HG03039 (cell line): Measurements from ENCODE around the gene ADAM12.
"Not testable (repeated sequence)": the region's sequence is repeated elsewhere in the genome, so short reads cannot be mapped to it uniquely, and the experiment has no call there.

ENCODE experiments used
- ATAC-seq: cut with Tn5 transposase; IDR thresholded peaks from one replicate; pipeline ENCODE4 v1.9.1; 2021; ENCODE audit warnings: mild to moderate bottlenecking, moderate library complexity; ENCODE audit not compliant: unreplicated experiment

Gene ADAM12

DNA sequence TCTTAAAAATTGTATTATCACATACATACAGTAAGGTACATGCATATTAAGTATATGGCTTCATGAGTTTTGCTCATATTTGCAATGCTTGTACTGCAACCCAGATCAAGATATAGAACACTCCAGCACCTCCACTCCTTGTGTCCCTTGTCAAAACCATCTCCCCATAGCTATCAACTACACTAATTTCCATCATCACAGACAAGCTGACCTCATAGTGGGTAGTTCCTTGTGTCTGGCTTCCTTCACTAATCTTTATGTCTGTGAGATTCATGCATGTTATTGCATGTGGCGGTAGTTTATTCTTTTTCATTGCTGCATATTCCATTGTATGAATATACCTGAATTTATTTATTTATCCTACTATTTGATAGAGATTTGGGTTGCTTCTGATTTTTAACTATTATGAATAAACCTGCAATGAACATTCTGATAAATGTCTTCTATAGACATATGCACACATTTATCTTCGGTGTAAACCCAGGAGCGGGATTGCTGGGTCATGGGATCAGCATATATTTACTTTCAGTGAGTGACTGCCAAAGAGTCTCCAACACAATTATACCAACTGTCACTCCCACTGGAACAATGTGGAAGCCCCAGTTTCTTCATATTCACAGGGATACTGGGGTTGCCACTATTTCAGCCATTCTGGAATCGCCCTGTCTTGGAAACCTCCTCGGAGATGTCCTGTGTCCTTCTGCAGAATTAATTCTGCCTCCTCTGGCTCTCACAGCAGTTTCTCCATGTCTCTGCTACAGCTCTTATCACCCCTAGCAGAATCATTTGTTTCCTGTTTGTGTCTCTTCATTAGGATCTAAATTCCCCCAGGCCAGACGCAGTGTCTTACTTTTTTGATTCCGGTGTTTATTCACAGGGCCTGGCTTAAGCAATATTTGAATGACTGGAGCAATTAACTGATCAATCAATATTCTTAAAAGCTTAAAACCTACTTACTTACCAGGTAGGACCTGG is 14.7 kb upstream of the ADAM12 start:
- no peak for ATAC-seq

DNA sequence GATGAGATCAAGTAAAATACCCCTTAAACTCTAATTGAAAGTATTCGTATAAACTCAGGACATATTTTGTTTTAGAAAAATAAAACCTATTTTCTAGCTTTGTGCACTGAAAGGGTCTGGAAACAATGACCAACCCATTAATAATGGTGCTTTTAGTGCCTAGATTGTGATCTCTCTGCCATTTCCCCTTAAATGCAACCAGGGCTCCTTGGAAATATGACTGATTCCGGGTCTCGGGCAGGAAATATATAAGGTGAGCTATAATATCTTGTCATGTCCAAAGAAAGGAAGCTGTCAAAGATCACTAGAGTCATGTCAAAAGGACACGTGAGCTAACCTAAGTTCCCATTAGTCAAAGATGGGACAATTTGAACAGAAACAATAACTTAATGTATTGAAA is 12.4 kb upstream of the ADAM12 start:
- no peak for ATAC-seq

DNA sequence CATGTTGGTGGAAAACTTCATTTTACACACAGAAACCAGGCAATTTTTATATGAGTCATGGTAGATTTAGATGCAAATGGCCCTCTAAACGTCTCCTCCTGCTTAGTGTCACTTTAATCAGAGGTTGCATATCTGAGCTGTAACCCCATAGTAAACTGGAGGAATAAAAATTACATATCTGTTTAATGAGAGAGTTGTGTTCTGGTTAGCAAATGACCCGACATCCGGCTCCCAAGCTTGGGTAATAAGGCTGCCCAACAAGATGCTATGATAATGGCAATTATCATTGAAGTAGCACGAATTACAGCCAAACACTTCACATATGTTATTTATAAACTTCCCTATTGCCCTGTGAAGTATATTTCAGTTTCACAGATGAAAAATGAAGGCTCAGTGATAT is 10.6 kb upstream of the ADAM12 start:
- ATAC-seq, result no peak

DNA sequence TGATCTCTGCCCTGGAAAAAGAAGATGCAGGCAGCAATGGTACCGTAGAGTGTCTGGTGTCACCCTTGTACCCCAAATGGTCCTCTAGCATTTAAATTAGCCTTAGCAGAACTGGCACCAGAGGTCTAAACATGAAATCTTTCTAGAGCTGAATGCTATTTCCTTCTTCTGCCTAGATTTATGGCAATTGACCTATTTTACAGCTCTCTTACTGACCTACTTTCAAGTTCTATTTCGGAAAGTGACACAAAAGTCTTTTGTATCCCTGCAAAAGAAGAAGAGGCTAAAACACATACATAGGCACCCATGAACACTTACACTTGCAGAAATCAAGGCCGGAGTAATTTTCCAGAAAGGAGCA is 10.1 kb upstream of the ADAM12 start:
- ATAC-seq, result no peak

DNA sequence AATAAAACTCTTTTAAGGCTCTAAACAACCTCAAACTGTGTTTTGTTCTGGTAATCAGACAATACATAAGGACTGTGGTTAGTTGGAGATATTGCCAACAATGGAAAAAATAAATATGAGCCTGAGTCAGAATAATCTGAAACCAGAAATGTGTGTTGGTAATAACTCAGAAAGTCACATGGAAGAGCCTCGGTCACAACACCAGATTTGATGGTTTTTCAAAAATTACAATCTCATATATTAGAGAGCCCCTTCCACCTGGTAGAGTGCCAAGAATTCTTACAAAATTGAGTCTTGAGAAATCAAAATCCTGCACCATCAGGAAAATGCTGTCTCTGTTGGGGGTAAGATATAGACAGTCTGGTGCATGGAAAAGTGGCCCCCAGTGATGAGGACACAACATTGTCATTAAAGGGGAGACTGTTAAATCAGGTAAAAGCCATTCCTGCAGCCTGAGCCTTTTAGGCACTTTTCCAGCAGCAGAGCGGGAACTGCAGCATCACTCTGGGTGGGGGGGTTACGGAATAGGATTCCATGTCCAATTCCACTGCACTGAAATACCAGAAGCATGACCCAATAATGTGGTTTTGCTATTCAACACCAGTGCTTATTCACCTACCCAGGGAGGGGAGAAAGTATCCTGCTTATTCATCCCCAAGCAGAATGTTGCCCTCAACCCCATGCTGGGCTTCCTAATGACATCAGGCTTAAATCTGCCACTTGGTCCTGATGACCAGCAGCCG is 9.5 kb upstream of the ADAM12 start:
- ATAC-seq, result no peak

DNA sequence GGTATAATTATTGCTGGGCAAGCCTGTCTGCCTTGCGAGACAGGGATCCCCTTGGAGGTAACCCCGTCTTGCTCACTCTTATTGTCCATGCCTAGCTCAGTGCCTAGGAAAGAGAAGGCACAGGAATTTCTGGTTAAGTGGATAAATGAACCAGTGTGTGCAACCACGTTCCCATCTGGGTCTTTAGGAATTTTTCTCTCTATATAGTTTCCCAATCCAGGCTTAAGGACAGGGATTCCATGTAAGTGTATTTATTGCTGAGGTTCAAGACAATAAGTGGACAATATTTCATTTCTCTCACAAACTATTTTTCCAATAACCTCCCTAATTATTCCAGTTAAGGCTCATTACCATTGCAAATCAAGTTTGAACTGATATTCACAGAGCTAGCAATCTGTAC is 8.9 kb upstream of the ADAM12 start:
- ATAC-seq, result no peak

DNA sequence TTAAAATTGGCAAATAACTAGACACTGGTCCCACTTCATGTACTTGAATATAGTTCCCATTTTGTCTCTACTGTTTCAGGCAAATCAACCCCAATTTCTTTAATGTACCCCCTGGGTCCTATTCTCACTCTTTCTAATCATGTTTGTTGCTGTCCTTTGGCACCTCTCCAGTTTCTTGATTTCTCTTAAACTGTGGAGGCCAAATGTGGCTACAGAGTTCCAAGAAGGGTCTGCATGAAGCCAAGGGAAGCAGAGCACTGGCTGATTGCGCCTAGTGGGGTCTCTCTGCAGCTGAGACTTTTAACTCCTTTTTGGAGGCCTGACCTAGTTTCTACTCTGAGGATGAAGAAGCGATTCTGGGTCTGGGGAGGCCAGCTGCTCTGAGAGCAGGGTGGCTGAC is 6.7 kb upstream of the ADAM12 start:
- ATAC-seq, result no peak

DNA sequence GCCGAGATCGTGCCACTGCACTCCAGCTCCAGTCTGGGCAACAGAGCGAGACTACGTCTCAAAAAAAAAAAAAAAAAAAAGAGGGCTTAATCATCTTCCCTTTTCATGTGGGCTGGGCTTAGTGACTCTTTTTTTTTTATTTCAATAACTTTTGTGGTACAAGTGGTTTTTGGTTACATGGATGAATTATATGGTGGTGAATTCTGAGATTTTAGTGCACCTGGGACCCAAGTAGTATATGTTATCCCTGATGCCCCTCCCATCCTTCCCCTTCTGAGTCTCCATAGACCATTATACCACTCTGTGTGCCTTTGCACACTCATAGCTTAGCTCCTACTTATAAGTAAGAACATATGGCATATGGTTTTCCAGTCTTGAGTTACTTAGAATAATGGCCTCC is 4.8 kb upstream of the ADAM12 start:
- ATAC-seq, result no peak

DNA sequence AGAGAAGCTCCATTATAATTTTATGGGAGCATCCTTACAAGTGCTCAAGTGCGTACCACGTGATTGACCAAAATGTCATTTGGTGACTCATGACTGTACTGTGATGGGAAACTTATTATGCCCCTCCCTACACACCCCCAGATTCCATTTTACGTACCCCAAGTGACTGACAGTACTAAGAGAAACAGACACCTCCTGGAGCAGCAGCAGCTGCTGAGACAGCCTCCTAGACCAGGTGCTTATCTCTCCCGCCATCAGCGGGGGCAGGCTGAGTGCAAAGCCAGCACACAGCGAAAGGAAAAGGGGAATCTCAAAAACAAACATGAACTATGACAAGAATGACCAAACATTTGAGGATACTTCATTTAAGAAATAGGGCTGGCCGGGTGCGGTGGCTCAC is 4.2 kb upstream of the ADAM12 start:
- no peak for ATAC-seq

DNA sequence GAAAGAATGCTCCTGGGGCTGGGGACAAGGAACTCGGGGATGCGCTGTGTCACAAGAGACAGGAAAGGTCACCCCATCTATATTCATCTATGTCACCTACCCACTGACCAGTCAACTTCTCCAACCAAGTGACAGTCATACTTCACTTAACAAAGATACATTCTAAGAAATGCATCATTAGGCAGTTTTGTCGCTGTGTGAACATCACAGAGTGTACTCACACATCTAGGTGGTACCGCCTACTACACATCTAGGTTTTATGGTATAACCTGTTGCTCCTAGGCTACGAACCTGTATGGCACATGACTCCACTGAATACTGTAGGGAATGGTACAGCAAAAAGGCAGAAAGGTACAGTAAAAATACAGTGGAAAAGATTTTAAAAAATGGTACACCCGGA is 3.8 kb upstream of the ADAM12 start:
- ATAC-seq, result no peak

DNA sequence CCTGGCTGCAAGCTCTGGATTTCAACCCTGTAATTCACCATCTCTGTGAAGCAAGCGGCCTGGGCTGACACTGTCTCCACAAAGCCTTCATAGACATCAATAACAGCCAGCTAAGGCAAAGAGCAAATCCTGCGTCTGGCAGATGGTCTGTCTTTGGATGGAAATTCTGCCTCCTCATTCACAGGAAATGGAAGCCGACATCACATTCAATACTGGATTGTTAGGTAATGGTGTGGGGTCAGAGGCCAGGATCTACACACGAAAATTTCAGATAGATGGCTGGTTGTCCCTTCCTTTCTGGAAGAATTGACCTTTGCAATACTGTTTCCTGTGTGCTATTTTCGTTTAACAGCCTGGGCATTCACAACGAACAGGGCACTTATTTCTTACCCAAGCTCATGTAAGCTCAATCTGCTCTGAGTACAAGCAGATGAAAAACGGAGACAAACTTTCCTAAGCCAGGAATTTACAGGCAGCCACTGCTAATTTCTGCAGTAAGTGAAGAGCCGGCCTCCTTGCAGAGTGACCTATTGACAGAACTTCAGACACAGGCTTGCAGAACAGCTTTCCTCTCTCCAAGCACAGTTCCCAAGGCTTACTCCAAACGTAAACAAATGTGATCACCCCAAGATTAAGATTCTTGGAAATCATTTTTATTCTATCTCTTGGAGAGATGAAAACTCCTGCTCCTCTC is 3.1 kb upstream of the ADAM12 start:
- no peak for ATAC-seq

DNA sequence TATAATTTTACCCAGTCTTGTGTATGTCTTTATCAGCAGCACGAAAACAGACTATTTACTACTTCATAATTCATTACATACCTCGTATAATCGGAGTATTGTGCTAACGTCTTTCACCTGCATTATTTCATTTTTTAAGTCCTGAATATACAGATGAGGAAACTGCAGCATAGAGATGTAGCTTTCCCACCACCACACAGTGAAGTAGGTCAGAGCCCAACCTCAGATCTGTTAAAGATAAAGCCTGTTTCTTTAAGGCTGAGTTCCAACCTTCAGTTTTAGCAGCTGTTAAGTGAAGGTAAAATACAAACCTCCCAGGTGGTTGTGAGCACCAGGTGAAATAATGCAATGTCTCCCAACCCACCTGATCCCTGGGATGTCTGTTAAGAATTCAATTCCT is 2.0 kb upstream of the ADAM12 start:
- ATAC-seq, result no peak

DNA sequence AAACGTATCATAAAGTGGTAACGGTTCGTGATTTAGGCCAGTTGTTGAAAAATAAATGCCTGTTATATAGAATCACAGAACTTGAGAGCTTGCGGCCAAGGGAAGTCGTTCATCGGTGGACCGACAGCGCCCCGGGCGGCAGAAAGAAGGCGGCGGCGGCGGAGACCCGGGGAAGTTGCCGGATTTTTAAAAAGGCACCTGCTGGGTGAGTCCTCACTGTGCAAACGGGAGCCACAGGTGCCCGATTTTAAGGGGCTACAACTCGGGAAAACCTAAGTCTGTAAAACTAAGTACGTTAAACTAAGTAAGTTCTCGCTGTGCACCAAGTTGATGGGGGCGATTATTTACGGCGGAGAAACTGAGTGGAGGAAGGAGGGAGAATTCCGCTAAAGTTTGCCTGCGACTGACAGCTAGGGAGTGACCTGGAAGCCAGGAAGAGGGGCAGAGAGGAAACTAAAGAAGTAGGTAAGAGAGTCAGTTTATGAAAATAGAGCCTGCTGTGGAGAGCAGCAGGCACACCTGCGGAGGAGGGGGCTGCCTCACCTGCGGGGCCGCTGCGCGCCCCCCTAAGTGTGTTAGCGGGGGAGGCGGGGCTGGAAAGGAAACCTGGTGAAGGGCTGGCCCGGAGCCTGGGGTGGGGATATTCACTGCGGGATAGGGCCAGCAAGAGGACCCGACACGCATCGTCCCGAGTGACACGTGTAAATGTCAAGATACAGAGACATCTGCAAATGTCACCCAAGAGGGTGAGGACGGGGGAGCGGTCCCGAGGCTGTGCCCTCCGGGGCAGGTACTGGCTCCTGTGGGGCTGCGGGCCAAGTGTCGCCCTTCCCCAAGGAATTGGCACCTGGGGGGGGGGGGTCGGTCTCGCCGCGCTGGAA is 996 bp downstream of the ADAM12 start:
- no peak for ATAC-seq

DNA sequence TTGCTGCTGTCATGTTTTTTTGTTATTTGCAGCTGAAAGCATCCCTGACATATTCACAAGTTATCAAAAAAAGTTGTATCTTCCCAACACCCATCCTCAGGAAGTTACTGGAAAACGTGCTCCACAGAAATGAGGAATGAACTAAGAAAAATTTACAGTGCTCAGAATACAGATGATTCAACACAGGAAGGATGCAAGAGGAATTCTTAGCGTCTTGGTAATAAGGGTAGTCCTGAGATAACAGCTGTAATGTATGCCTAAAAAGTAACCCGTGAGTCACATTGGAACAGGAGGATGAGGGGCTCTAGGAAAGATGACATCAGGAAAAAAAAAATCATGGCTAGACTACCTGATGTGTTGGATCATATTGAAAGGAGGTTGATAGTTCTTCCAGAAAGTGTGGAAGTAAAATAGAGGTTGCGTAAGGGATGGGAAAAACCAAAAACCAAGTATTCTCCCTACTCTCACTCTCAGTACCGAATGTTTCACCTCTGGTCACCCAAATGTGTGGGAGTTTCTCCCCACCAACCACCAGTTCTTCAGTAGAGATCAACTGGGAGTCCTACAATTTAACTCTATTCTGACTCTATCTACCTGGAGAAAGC is 3.9 kb downstream of the ADAM12 start:
- ATAC-seq, result no peak

DNA sequence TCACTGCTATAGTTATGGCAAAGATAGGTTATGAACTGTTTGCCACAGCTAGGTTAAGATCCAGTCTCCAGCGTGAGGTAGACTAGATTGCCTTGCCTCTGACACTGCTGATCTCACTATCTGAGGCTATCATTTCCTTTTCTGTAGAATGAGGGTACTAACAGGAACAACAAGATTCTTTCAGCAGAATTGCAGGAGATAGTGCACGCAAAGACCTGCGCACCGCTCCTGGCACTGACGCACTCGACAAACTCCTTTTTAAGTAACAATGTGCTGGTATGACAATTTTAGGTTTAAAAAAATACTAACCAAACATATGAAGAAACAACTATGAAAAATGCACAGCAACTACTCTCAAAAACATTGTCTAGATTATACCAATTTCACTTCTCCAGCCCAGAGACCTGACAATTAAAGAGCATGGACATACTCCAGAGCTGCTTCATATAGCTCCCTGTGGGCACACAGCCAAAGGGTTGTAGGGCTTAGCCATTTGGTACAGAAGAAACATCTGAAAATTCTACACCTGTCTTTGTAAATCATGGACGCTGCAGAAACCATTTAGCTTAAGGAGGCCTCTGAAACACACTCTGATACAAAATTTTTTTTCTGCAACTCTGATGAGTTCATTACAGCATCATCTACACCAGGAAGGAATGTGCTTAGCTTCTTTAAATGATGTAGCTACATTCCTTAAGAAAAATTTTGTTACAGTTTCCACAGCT is 7.8 kb downstream of the ADAM12 start:
- ATAC-seq, result no peak

DNA sequence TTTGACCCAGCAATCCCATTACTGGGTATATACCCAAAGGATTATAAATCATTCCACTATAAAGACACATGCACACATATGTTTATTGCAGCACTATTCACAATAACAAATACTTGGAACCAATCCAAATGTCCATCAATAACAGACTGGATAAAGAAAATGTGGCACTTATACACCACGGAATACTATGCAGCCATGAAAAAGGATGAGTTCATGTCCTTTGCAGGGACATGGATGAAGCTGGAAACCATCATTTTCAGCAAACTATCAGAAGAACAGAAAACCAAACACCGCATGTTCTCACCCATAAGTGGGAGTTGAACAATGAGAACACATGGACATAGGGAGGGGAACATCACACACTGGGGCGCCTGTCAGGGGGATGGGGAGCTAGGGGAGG is 9.1 kb downstream of the ADAM12 start:
- ATAC-seq, result not testable (repeated sequence)

DNA sequence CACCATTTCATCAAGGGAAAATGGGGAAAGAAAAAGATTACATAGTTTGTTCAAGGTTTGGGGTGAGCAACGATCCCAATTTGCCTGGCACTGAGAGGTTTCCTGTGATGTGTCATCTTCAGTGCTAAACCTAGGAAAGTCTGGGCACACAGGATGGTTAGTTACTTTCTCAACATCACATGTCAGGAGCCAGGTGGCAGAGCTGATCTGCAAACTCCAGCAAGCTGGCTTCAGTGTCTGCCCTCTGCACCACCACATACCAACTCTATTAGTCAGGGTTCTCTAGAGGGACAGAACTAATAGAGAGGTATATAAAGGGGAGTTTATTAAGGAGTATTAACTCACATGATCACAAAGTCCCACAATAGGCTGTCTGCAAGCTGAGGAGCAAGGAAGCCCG is 11.3 kb downstream of the ADAM12 start:
- ATAC-seq, result no peak

DNA sequence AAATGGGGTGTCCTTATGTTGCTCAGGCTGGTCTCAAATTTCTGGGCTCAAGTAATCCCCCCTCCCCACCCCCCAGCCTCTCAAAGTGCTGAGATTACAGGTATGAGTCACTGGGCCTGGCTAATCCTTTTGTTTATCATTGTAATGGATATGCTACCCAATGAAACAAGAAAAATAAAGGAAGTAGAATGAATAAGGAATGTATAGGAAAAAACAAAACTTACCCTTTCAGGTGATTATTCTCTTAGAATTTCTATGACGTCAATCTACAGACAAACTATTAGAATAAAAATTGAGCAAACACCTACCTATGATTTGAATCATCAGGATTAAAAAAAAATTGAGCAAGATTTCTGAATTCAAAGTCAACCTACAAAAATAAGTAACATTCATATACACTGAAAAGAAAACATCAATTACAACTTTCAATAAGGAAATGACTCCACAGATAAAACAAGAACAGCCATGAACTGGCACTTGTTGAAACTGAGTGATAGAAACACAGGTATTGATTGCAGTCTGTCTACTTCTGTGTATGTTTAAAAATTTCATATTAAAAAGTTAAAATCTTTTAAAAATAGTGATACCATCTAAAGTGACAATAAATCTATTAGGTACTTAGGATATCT is 12.2 kb downstream of the ADAM12 start:
- ATAC-seq, result no peak

DNA sequence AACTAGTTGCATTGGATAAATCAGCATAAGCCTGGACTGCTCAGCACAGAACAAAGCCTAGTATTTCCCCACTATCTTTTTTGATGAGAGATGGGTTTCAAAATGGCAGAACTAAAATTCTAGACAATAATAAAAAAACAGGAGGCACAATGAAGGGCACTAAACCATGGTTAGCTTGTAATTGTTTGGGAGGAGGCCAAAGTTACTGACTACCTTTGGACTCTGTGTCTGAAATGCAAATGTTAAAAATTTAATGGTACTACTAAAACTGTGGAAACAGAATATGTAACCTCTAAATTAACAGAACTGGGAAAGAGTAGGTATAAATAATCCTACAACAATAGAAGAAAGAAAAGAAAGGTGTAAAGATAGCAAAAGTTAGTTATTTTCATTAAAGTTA is 13.0 kb downstream of the ADAM12 start:
- no peak for ATAC-seq
